SIG-M5 treated with dmso at 0.1 percent for 504 hours (cell line): ENCODE data around the gene AATK.
A peak's percentile ranks its signal among the peaks of the same experiment; 100 is the strongest.

Experiments used
- DNase-seq: peaks from one replicate; lab custom pipeline; 2025; ENCODE audit not compliant: unreplicated experiment; lab: John Stamatoyannopoulos, UW

AATK gene

DNA sequence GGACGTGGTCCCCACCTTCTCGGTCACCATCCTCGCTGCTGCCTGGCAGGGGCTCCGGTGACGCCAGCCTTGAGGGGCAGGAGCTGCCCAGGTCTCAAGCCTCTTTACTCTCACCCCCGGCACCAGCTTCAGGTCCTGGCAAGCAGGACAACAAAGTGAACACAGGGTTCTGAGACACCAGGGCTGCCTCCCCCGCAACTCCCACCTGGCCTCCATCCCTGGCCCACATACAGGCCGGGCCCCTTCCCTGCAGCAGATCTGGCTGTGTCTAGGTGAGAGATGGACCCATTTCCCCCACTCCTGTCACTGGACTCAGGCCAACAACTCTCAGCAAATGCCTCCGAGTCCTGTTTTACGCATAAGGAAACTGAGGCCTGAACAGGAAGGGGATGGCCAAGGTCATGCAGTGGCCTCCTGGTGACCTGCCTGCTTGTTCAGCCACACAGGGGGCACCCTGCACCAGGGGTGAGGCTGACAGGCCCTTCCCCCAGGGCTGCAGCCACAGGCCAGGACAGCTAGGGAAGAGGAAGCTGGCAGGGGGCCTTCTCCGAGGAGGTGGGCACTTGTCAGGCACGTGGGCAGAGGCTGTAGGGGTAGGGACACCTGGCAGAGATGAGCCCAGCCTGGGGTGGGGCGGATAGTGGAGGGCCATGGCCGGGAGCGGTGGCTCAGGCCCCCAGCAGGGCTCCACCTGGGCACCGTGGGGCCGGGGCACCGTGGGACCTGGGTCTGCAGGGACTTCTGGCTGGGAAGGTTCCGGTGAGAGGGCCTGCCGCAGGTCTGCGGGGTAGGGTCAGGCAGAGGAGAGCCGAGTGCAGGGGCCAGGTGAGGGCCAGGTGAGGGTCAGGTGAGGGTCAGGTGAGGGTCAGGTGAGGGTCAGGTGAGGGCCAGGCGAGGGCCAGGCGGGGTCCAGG lies 47.5 kb downstream of the AATK start:
- no peak for DNase-seq

DNA sequence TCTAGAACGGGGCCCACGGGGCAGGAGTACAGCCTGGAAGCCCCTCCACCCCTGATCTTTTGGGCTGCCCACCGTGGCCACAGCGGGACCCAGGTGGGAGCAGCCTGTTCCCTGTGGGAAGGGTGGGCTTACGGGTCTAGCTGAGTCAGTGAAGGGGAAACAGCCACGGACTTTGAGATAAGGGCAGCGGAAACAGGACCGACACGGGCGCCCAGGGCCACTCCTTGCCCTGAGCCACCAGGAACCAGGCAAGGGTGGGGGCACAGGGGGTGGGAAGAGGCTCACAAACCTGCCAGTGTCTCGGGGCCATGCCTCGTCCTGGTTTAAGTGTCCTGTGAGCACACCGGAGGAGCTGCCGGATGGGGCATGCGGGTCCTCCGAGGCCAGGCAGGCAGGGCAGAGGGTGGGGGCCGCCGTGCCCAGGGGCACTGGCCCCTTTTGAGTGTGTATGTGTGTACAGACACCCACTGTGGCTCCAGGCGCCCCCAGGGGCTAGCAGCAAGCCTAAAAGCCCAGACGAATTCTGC lies 48.3 kb downstream of the AATK start:
- no peak for DNase-seq

DNA sequence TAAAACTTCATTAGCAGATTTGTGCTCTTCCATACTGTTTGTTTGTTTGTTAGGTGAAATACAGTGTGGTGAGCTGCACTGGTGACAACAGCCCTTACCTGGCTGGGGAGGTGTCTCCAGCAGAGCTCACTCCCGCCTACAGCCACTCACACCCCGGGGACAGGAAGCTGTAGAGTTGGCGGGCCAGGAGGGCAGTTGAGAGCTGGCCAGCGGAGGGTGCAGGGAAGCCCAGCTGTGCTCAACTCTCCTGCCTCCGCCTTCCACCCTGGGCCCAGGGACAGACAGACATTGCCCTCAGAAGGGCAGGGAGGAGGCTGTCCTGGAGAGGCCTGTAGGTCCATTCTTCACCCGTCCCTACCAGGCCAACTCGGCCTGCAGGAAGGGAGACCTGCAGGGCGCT lies 49.3 kb downstream of the AATK start:
- no peak for DNase-seq

DNA sequence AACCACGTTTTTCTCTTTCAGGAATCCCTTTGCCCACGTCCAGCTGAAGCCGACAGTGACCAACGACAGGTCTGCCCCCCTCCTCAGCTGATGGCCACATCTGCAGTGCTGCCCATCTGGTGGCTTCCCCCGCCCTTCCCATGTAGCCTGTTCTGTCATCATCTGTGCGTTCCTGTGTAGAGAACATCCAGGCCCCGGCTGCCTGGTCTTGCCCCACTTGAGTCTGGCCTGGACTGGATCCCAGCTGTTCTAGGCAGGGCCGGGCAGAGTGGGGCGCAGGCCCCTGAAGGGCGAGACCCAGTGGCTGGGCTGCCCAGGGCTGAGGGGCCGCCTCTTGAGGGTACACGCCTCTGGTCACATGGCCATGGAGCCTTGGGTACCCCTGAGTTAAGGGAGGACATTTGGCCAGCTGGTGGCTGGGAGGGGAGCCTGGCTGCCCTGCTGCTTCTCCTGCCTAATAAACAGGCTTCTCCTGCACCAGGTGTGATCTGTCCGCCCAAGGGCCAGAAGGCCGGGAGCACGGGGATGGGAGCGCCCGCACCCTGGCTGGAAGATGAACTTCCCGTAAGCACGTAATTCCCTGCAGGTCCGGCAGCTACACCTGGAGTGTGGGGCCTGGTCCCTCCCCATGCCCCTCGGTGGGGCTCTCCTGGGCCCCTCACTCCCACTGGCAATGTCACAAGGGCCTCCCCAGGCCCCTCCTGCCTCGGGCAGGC lies 50.1 kb downstream of the AATK start:
- DNase-seq = no peak

DNA sequence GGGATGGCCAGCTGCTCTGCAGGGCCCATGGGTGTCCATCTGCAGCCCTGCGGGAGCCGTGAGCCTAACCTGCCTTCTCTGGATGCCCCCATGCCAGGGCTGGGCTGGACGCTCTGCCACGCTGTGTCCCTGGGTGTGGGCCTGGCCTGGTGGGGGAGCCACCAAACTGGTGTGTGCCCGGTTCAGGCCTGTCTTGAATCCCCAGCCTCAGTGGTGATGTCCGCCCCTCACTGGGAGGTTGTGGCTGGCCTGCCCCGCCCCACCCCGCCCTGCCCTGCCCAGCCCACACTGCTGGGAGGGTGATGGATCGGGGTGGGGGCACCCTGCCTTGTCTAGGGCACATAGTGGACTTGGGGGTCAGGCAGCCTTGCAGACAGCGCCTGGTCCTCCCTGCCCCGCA lies 50.8 kb downstream of the AATK start:
- DNase-seq = no peak

DNA sequence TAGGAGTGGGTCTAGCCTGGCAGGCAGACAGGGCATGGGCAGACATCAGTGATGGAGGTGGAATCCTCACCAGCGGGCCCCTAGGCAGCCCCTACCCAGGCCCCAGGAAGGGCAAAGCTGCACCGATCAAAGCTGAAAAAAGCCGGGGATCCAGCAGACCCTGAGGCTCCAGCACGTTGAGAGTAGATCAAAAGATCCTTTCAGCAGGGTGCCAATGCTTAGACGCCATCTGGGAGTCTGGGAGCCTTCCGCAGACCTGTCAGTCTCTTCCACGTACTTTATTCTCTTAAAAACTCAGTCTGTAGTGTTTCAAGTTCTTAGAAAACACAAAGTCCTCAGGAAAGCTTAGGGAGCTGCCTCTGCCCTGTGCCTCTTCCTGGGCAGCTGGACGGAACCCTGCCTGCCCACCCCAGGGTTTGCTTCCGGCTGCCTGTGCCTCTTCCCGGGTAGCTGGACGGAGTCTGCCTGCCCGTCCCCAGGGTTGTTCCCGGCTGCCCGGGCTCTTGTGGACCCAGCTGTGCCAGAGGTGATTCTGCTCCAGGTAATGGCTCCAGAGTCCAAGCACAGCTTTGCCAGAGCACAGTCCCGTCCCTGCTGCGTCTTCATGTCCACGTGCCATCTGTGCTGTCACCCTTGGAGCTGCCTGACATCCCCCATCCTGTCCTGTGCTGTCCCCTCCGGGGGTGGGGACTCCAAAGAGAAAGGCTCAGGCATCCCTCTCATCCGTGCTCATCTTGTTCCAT lies 51.5 kb downstream of the AATK start:
- no peak for DNase-seq

DNA sequence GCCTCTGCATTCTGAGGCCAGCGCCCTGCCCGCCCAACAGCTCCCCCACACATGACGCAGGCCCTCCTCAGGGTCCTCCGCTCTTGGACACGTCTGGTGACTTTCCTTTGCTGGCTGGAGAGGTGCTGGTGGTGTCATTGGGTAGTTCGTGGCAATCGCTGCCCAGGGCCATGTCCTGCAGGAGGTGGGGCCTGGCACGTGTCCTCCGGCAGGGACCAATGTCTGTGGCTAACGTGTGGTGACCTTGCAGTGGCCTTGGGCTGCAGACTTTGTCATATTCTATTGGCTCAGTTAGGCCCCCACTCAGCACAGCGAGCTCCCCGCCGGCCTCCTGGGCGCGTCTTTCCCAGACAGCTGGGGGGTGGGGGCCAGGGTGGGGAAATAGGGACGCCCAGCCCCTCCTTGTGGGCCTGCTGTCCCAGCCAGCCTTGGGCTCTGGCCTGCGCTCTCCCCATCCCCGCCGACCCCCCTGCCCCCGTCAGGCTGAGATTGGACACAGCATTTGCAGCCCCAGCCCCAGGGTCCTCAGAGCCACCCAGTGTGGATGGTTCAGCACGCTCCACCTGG lies 52.8 kb downstream of the AATK start:
- no peak for DNase-seq

DNA sequence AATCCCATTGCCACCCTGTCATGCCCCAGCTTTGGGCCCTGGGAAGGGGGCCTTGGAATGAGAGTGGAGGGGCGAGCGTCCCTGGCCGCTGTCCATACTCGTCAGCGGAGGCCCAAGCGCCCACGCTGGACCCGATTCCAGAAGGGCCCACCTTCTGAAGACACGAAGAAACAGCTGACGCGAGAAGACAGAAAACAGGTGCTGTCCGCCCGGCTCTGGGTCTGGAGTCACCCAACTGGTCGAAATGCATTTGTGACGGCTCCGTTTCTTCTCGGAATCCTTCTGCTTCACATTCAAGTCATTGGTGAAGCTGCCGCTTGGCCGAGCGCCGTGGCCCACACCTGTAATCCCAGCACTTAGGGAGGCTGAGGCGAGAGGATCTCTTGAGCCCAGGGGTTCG lies 53.6 kb downstream of the AATK start:
- DNase-seq = no peak

DNA sequence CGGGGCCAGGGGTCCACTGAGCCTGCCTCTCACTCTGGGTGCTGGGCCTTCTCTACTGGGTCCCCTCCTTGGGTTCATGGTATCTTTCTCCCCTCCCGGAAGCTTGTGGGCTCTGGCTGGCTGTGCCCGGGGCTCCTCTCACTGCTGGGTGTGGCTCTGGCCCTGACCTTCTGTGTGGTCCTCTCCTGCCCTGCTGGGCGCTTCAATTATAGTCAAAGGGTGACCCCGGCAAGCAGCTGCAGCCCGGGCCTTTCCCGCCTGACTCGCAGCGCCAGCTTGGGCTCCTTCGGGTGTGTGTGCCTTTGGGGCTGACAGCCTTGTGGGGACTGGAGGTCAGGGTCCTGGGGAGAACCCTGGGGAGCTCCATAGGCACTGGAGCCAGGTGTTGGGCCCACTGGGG lies 55.0 kb downstream of the AATK start:
- no peak for DNase-seq

DNA sequence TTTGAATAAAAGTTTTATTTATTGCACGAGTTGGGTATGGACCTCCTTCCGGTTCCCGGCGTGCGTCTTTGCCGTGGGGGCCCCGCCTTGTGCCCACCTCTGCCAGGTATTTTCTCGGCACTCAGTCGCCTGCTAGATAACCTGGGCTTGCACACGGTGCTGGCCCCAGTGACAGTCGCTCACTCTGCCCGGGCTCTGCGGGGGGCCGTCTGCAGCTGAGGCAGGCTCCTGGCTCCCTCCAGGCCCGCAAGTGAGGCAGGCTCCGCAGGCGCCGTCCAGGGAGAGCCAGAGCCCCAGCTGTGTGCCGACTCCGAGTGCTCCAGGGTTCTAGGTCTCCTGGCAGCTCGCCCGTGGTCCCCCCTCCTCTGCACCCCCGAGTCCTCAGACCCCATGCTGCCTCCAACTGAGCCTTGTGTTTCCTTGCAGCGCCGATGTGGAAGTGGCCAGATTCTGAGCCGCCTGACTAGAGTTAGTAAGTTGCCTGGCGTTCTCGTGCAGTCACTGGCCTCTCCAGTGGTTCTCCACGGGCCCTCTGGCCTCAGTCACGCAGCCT lies 55.5 kb downstream of the AATK start:
- no peak for DNase-seq

DNA sequence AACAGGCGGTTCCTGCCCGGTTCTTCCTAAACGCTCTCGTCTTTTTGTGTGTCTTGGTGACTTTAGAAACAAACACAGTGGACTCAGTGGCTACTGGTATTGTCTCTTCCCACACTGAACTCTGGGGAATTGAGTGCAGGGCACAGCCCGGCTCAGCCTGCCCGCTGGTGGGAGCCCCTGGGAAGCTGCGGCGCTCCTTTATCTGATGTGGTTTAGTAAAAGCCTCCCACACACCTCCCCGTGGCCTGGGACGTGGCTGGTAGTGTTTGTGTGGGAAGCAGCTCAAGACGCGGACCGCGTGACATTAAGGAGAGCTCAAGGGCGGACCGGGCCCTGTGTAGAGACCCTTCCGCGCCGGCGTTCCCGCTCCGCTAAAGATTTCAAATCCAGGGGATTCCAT lies 56.1 kb downstream of the AATK start:
- DNase-seq = no peak

DNA sequence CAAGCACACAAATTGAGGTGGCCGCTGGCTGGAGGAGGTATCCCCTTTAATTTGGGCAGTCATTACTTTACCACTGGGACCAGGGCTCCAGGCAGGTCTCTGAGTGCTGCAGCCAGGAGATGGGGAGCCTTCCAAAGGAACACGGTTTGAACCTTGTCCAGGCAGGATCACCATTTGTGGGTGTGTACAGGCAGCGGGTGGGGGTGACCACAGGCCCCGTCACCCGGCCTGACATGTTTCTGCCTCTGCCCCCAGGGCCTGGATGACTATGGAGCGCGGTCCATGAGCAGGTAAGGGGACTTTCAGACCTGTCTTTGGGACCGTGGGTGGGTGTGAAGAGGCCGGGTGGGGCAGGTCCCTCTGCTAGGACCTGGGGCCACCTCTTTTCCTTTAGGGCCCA lies 57.8 kb downstream of the AATK start:
- DNase-seq = no peak

DNA sequence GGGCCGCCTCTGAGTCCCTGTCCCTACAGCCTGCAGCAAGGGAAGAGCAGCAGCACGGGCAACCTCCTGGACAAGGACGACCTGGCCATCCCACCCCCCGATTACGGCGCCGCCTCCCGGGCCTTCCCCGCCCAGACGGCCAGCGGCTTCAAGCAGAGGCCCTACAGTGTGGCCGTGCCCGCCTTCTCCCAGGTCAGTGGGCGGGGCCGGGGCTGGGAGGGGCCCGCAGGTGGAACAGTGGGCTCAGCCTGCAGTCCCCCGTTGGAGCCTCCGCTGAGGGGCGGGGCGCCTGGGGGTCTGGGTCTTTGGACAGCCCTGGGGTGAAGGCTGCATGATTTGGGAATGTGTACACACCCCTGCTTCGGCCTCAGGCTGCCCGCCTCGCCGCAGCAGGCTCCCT lies 59.3 kb downstream of the AATK start:
- DNase-seq = no peak

DNA sequence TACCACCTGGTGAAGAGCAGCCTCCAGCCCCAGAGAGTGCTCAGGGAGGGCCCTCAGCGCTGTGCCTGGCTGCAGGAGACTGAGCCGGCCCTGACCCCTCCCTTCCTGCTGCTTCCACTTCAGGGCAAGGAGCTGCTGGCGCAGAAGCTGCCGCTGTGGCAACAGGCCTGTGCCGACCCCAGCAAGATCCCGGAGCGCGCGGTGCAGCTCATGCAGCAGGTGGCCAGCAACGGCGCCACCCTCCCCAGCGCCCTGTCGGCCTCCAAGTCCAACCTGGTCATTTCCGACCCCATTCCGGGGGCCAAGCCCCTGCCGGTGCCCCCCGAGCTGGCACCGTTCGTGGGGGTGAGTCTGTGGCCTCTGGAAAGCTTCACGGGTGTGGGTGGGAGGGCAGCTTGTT lies 62.6 kb downstream of the AATK start:
- DNase-seq = no peak

DNA sequence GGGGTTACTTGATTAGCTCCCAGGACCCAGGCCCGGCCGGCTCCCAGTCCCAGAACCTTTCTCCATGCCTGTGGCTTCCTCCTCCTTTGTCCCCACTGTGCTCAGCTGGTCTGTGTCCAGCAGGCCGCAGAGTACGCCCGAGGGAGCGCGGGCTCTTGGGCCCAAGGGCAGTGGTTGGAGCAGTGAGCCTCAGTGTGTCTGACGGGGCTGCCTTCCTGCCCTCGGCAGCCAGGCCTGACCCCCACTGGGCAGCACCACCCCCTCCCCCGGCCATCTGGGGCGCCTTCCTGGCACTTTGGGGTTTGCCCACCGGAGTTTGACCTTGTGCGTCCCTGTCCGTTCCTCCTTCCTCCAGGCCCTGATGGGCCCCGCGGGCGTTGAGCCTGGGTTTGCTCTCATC lies 63.2 kb downstream of the AATK start:
- no peak for DNase-seq

DNA sequence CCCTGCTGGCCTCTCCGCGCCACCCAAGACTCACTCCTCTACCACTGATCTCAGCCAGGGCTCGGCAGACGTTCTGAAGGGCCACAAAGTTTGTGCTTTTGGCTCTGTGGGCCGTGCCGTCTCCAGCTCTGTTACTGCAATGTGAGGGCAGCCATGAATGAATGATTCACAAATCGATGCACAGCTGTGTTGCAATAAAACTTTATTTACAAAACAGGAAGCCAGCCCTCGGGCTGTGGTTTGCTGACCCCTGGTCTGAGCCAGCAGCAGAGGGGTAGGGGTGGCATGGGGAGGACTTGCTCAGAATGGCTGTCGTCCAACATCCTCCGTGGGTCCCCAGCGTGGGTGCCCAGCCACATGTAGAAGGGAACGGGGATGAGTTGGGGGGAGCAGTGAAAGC lies 63.7 kb downstream of the AATK start:
- no peak for DNase-seq

DNA sequence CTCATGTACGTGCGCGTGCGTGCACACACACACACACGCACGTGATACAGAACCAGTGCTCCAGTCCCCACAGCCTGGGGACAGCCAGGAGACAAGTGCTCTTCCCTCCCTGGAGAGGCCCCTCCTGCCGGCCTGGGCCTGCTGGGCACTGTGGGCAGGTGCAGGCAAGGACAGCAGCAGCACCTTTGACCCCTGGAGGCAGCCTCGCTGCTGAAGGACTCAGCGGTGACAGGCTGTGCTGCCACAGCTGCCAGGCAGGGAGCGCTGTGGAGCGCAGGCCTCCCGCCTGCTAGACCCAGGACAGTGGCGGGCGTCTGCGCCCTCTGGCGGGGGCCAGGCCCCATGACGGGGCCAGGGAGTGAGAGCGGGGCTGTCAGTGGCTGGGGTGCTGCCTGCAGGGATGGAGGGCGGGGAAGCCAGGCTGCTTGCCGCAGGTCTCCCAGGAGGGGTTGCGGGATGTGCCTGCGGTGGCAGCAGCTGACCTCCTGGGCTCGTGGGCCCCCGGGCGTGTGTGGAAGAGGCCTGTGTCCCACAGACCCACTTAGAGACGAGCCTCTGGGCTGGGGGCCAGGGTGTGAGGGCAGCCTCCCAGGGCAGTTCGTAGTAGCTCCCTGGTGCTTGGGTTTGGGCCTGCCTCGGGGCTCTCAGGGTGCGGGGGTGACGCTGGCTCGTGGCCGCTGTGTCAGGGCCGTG lies 64.3 kb downstream of the AATK start:
- DNase-seq = peak; percentile 79

DNA sequence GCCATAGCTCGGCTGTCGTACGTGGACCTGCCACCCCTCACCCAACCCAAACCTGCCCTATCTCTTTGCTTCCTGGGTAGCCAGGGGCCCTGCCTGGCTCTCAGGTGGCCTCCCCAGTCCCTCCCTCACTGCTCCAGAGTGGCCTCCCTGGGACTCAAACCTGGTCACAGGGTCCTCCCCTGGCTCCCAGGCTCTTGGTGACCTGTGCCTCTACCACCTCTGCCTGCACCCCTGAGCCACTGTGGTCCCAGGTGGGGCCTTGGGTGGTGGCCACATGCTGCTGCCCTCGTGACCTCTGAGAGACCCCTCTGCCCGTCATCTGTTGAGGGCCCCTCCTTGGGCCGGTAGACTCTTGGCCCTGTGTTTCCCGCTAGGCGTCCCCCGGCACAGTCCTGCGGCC lies 65.4 kb downstream of the AATK start:
- no peak for DNase-seq

DNA sequence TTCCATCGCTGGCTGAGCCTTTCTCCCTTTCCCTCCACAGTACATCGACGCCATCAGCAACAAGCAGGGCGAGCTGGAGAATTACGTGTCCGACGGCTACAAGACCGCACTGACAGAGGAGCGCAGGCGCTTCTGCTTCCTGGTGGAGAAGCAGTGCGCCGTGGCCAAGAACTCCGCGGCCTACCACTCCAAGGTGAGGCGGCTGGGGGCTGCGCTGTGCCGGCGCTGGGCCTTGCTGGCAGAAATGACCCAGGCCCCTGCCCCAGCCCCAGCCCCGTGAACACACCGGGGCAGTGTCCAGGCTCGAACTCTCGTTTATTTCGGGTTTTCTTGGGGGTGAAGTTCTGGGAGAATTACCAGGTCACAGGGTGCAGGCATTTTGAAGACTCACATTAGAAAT lies 66.1 kb downstream of the AATK start:
- DNase-seq = no peak

DNA sequence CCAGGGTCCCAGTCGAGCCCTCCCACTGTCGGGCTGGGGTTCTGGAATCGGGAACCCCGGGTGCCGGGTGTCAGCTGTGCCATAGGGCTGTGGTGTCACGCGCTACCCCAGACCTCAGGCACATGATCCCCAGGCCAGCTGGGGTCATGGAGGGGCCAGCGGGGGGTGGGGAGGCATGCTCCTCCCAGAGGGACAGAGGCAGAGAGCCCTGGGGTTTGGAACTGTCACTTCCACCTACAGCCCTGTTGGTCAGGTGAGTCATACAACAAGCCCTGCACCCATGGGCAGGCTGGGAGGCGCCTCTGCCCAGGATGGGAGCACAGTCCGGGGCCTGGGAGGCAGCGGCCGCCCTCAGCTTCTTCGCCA lies 68.1 kb downstream of the AATK start:
- no peak for DNase-seq
